ENCODE measurements around the gene LCTL.

Gene LCTL

GRCh38 chr15:66498501-66499386 is 67.1 kb downstream of the LCTL start:
- peak; percentile 36 for DNase-seq

Data from NCI-H2171 treated with DMSO at 0.1 percent for 48 hours (cell line).